Endothelial cell (in vitro differentiated cells): ENCODE results near the gene EDIL3. TPM values are rescaled to one million over a fixed set of nuclear protein-coding genes. Genes with fewer than 3 reads are reported as not detected.

Experiments used
- DNase-seq: peaks from one replicate; pipeline ENCODE4 v3.0.0; 2021; ENCODE audit warnings: low spot score
- H3K27ac Mint-ChIP-seq: one replicate; pipeline ENCODE4 v1.8.0; 2021; ENCODE audit warnings: mixed read lengths, inconsistent platforms; ENCODE audit not compliant: unreplicated experiment
- H3K27me3 Mint-ChIP-seq: one replicate; pipeline ENCODE4 v1.8.0; 2021; ENCODE audit warnings: mild to moderate bottlenecking, moderate library complexity, mixed read lengths, inconsistent platforms; ENCODE audit not compliant: unreplicated experiment
- H3K36me3 Mint-ChIP-seq: one replicate; pipeline ENCODE4 v1.8.0; 2021; ENCODE audit warnings: mild to moderate bottlenecking, low read depth, mixed read lengths, inconsistent platforms; ENCODE audit not compliant: unreplicated experiment
- H3K4me1 Mint-ChIP-seq: one replicate; pipeline ENCODE4 v1.8.0; 2021; ENCODE audit warnings: mild to moderate bottlenecking, mixed read lengths, inconsistent platforms; ENCODE audit not compliant: unreplicated experiment
- H3K4me3 Mint-ChIP-seq: one replicate; pipeline ENCODE4 v1.8.0; 2021; ENCODE audit warnings: mild to moderate bottlenecking, mixed read lengths, inconsistent platforms; ENCODE audit not compliant: unreplicated experiment
- H3K9me3 Mint-ChIP-seq: one replicate; pipeline ENCODE4 v1.8.0; 2021; ENCODE audit warnings: mixed read lengths, inconsistent platforms; ENCODE audit not compliant: unreplicated experiment
- CTCF ChIP-seq: fragments of 200-600 bp; sonication (generic); IDR thresholded peaks from one replicate; pipeline ENCODE4 v1.5.0; 2021; ENCODE audit warnings: antibody characterized with exemption; ENCODE audit not compliant: unreplicated experiment
- total RNA-seq: library from RNA; stranded (reverse); fragmentation: NEBNext Ultra II Directional; extraction: Animal tissue kit (Norgen Biotek cat#: 25700); gene quantifications from one replicate; pipeline ENCODE4 v1.2.1, GENCODE V29; 2021; ENCODE audit not compliant: unreplicated experiment

EDIL3 gene
- total RNA-seq, 1 donor from 2014 or later, result 74.6 TPM

GRCh38 chr5:84080908-84081307 lies 303.8 kb downstream of the EDIL3 start:
- no peak overlapping the region for H3K4me3 Mint-ChIP-seq
- H3K36me3 Mint-ChIP-seq, result peaks cover 3% of the 10 kb centered on the region
- H3K27ac Mint-ChIP-seq, result no peak overlapping the region
- no peaks in the 10 kb centered on the region for H3K27me3 Mint-ChIP-seq
- no peak for TF ChIP-seq CTCF
- no peak for DNase-seq
- H3K9me3 Mint-ChIP-seq, result no peaks in the 10 kb centered on the region
- no peaks in the 10 kb centered on the region for H3K4me1 Mint-ChIP-seq

- no peaks in the 10 kb centered on the region for H3K36me3 Mint-ChIP-seq
- no peaks in the 10 kb centered on the region for H3K9me3 Mint-ChIP-seq
- H3K4me1 Mint-ChIP-seq, result peaks cover 6% of the 10 kb centered on the region
- H3K27ac Mint-ChIP-seq, result no peak overlapping the region
- no peak for TF ChIP-seq CTCF
- no peak overlapping the region for H3K4me3 Mint-ChIP-seq
- H3K27me3 Mint-ChIP-seq, result no peaks in the 10 kb centered on the region
- DNase-seq, result no peak
These were observed 312.3 kb downstream of the EDIL3 start for GRCh38 chr5:84072339-84072738.

GRCh38 chr5:84069608-84070179 lies 315.0 kb downstream of the EDIL3 start:
- no peak for TF ChIP-seq CTCF
- Mint-ChIP-seq H3K4me3 (no peak overlapping the region), H3K27me3 (no peaks in the 10 kb centered on the region), H3K9me3 (no peaks in the 10 kb centered on the region), H3K27ac (no peak overlapping the region), H3K4me1 (peaks cover 6% of the 10 kb centered on the region), H3K36me3 (no peaks in the 10 kb centered on the region)
- DNase-seq, result no peak

- DNase-seq, result no peak
- TF ChIP-seq CTCF, result no peak
- Mint-ChIP-seq H3K4me1 (no peaks in the 10 kb centered on the region), H3K27me3 (no peaks in the 10 kb centered on the region), H3K36me3 (no peaks in the 10 kb centered on the region), H3K27ac (no peak overlapping the region), H3K4me3 (no peak overlapping the region), H3K9me3 (no peaks in the 10 kb centered on the region)
These were observed 321.6 kb downstream of the EDIL3 start for GRCh38 chr5:84063041-84063440.

- Mint-ChIP-seq H3K27ac (no peak overlapping the region), H3K9me3 (no peaks in the 10 kb centered on the region), H3K4me1 (no peaks in the 10 kb centered on the region), H3K4me3 (no peak overlapping the region), H3K36me3 (no peaks in the 10 kb centered on the region), H3K27me3 (no peaks in the 10 kb centered on the region)
- TF ChIP-seq CTCF, result no peak
- no peak for DNase-seq
These were observed 325.0 kb downstream of the EDIL3 start for GRCh38 chr5:84059672-84060071.
